ENCODE measurements around the gene PASK. TPM values are rescaled to one million over a fixed set of nuclear protein-coding genes. Genes with fewer than 3 reads are reported as not detected.

The PASK gene
- total and polyA plus RNA-seq, 12 donors, result 0.72 to 8.9 (median 3.6) TPM

DNA sequence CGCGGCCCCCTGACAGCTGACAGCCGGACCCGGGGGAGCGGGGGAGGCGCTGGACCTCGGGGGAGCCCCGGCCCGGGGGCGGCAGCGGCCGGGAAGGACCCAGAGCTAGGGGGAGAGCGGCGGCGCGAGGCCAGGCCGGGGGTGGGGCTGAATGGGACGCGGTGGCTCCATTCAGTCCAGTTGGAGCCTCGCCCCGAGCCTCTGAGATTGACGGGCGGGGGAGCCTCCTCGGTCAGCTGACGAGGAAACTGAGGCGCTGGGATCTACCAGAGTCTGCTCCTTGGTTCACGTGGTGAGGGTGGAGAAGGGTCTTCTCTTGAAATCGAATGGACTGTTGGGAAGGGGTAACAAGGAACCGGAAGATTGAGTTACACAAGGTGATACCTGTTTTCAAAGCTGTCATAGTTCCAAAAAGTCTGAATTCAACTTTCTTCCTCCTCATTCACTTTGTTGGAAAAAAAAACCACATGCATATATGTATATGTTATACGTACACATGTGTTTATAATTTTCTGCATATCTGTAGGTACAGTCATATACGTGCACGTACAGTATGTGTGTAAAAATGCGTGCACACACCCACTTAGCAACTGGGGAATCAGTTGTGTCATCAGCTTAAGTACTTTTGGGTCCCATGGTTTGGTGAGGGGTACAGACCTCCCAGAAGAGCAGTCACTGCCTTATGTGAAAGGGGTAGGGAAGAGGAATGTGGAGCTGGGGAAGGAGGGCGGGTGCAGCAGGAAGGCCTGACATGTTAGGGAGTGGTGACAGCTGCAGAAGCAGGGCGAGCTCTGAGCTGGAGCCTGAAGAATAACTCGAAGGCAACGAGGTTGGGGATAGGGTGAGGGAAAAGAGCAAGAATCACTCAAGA, 1.6 kb upstream of the PASK start:
- H3K27me3 ChIP-seq, result no peaks in the 10 kb centered on the region
- peak overlapping the region in 4 of 5 donors; percentile 50 to 74 (median 64) for H3K27ac ChIP-seq
- DNase-seq, result peak in 1 of 7 donors; percentile 34
- 9 to 25% (median 16%) methylated on average over 16 to 37 of the region's 37 CpGs for WGBS, 4 donors
- H3K9me3 ChIP-seq (replicated peaks in 1 of 3), result no peaks in the 10 kb centered on the region
- peaks cover 7 to 22% of the 10 kb centered on the region in 2 donors for H3K4me1 ChIP-seq (replicated peaks in 1 of 2)
- peak in 1 of 6 experiments; percentile 5 for TF ChIP-seq CTCF (IDR thresholded peaks at IDR 0.05)
- no peak for TF ChIP-seq POLR2A (IDR thresholded peaks at IDR 0.05)
- intact Hi-C loops (cut with DNase I), result no loop called here
- H3K36me3 ChIP-seq (replicated peaks in 1 of 2), result peaks cover 0 to 5% of the 10 kb centered on the region in 2 donors
- peak overlapping the region; percentile 10 to 95 (median 74) for H3K4me3 ChIP-seq

DNA sequence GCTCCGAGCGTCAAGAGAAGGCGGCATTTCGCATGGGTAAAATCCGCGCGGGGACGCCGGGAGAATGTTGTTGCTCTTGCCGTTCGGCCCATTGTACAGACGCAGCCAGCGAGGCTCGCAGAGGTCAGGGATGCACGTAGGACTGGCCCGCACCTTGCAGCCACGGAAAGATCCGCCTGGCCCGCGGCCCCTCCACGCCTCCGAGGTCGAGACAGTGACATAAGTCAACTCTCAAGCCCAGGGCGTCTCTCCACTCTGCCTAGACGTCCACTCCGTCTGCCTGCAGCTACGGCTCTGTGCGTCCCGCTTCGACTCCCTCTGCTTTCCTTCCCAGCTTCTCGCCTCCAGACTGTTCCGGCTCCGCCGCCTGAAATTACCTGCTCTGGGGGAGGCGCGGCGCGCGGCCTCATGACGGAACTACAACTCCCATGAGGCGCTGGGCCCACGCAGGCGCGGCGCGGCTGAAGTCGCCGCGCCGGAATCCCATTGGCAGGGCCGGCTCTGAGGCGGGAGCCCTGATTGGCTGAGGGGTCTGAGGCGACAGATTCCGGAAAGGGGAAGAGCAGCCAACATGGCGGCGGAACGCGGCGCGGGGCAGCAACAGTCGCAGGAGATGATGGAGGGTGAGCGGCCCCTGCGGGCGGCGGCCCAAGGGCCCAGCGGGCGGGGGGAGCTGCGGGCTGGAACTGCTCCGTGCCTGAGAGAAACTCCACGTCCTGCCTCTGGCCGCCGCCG, 820 bp upstream of the PASK start, which contains the start of gene PPP1R7:
TSS of gene PPP1R7 (plus strand) at position 543 of the 735 bp plus-strand sequence. CDS start at position 572, 29 bp downstream.
- intact Hi-C loops (cut with DNase I), result no loop called here
- DNase-seq, result peak; percentile 94 to 97 (median 95)
- peaks cover 7 to 22% of the 10 kb centered on the region in 2 donors for H3K4me1 ChIP-seq (replicated peaks in 1 of 2)
- TF ChIP-seq CTCF (IDR thresholded peaks at IDR 0.05) (no peak), POLR2A (IDR thresholded peaks at IDR 0.05) (peak in 1 of 2 donors; percentile 10)
- no peaks in the 10 kb centered on the region for H3K27me3 ChIP-seq
- H3K27ac ChIP-seq, result peak within 1 kb of the TSS in 4 of 5 donors; percentile 50 to 74 (median 64)
- peak within 1 kb of the TSS; percentile 34 to 95 (median 74) for H3K4me3 ChIP-seq
- H3K36me3 ChIP-seq (replicated peaks in 1 of 2), result peaks cover 0 to 3% of the 10 kb centered on the region in 2 donors
- 0% methylated on average over 13 to 73 of the region's 73 CpGs for WGBS, 4 donors
- no peaks in the 10 kb centered on the region for H3K9me3 ChIP-seq (replicated peaks in 1 of 3)

- Histone ChIP-seq H3K9me3 (replicated peaks in 1 of 3) (no peaks in the 10 kb centered on the region), H3K36me3 (replicated peaks in 1 of 2) (no peaks in the 10 kb centered on the region), H3K4me3 (peak overlapping the region; percentile 34 to 81 (median 54)), H3K27me3 (no peaks in the 10 kb centered on the region), H3K27ac (peak overlapping the region in 2 of 5 donors; percentile 37 to 44), H3K4me1 (replicated peaks in 1 of 2) (peaks cover 7 to 22% of the 10 kb centered on the region in 2 donors)
- 0% methylated on average over 10 to 23 of the region's 23 CpGs; no CpG with 5 or more reads in 1 of the 4 donors for WGBS, 4 donors
- no peak for DNase-seq
- TF ChIP-seq CTCF (IDR thresholded peaks at IDR 0.05) (no peak), POLR2A (IDR thresholded peaks at IDR 0.05) (no peak)
- intact Hi-C loops (cut with DNase I), result no loop called here
Observed at GRCh38 chr2:241149675-241149924, 328 bp upstream of the PASK start.

- no peak overlapping the region for H3K27ac ChIP-seq
- 92 to 97% (median 93%) methylated on average over 4 of the region's 4 CpGs for WGBS, 4 donors
Observed at GRCh38 chr2:241148239-241148638, 1.0 kb downstream of the PASK start.

More at GRCh38 chr2:241148239-241148638, 1.0 kb downstream of the PASK start:
- Histone ChIP-seq H3K4me1 (replicated peaks in 1 of 2) (peaks cover 7 to 22% of the 10 kb centered on the region in 2 donors), H3K36me3 (replicated peaks in 1 of 2) (no peaks in the 10 kb centered on the region), H3K27me3 (no peaks in the 10 kb centered on the region), H3K9me3 (replicated peaks in 1 of 3) (no peaks in the 10 kb centered on the region), H3K4me3 (no peak overlapping the region)
- intact Hi-C loops (cut with DNase I), result no loop called here
- TF ChIP-seq CTCF (IDR thresholded peaks at IDR 0.05) (no peak), POLR2A (IDR thresholded peaks at IDR 0.05) (no peak)
- DNase-seq, result no peak
